ENCODE results near the gene SUGT1.
"Not testable (repeated sequence)": the region's sequence is repeated elsewhere in the genome, so short reads cannot be mapped to it uniquely, and the experiment has no call there.

SUGT1 gene

GRCh38 chr13:52652196-52652979, at the start of gene SUGT1:
TSS of gene SUGT1 (plus strand) at chr13:52652836. CDS start at chr13:52652921, 85 bp downstream.
- H3K27ac ChIP-seq: peak within 1 kb of the TSS; percentile 97
- peak; percentile 76 for TF ChIP-seq CTCF (conservative IDR thresholded peaks at IDR 0.05)

GRCh38 chr13:52603316-52603715, 49.3 kb upstream of the SUGT1 start:
- H3K27ac ChIP-seq: not testable (repeated sequence)

GRCh38 chr13:52606126-52606525, 46.5 kb upstream of the SUGT1 start:
- H3K27ac ChIP-seq: not testable (repeated sequence)

- H3K27ac ChIP-seq: not testable (repeated sequence)
These were observed 45.8 kb upstream of the SUGT1 start for GRCh38 chr13:52606795-52607194.

GRCh38 chr13:52608184-52608583, 44.5 kb upstream of the SUGT1 start:
- H3K27ac ChIP-seq: not testable (repeated sequence)

GRCh38 chr13:52609013-52609606, 43.5 kb upstream of the SUGT1 start:
- not testable (repeated sequence) for H3K27ac ChIP-seq
- TF ChIP-seq CTCF (conservative IDR thresholded peaks at IDR 0.05): peak; percentile 67

- not testable (repeated sequence) for H3K27ac ChIP-seq
These were observed 42.5 kb upstream of the SUGT1 start for GRCh38 chr13:52610158-52610557.

- no peak overlapping the region for H3K27ac ChIP-seq
- no peak for TF ChIP-seq CTCF (conservative IDR thresholded peaks at IDR 0.05)
These were observed 37.4 kb upstream of the SUGT1 start for GRCh38 chr13:52615134-52615801.

GRCh38 chr13:52615812-52616211, 36.8 kb upstream of the SUGT1 start:
- no peak overlapping the region for H3K27ac ChIP-seq
- no peak for TF ChIP-seq CTCF (conservative IDR thresholded peaks at IDR 0.05)
